Measurements from ENCODE around the gene C1orf226. TPM values are rescaled to one million over a fixed set of nuclear protein-coding genes. Genes with fewer than 3 reads are reported as not detected.

Gene C1orf226
- total and polyA plus RNA-seq, 2 of the 4 experiments (the other 2 are of a cell fraction) = under 0.01 to 0.10 TPM

- Histone ChIP-seq H3K23ac (ENCODE audit: low read depth, low read length) (no peak overlapping the region), H4K91ac (ENCODE audit: insufficient read depth, low read depth, low read length) (no peak overlapping the region), H4K8ac (ENCODE audit: low read depth in 2 of 2, low read length in 2 of 2) (no peak overlapping the region), H2BK5ac (ENCODE audit: low read depth, low read length, poor library complexity, severe bottlenecking) (no peak overlapping the region), H3K4ac (ENCODE audit: low read depth, low read length) (no peak overlapping the region), H3K27ac (ENCODE audit: insufficient read depth, low read length) (no peak overlapping the region), H3K4me2 (ENCODE audit: low read depth, low read length) (no peak overlapping the region), H2AK5ac (ENCODE audit: low read depth, low read length) (no peak overlapping the region), H3K9me3 (ENCODE audit: control insufficient read depth, insufficient read depth, low read length) (no peaks in the 10 kb centered on the region), H2AK9ac (replicated peaks; ENCODE audit: low read depth, low read length, poor library complexity) (no peak overlapping the region), H2BK20ac (ENCODE audit: low read depth, low read length) (no peak overlapping the region), H3K27me3 (ENCODE audit: control insufficient read depth, insufficient read depth, low read length) (peaks cover 36% of the 10 kb centered on the region), H2BK15ac (ENCODE audit: low read depth, low read length) (no peak overlapping the region), H3K9me1 (ENCODE audit: insufficient read depth, low read length) (no peaks in the 10 kb centered on the region), H4K20me1 (ENCODE audit: insufficient read depth, low read length) (no peaks in the 10 kb centered on the region), H3K4me3 (ENCODE audit: insufficient read depth, low read depth, low read length) (no peak overlapping the region), H3K79me1 (ENCODE audit: low read depth in 1 of 2, low read length in 2 of 2) (no peaks in the 10 kb centered on the region), H3K14ac (replicated peaks; ENCODE audit: low read depth, low read length) (no peak overlapping the region), H3K36me3 (ENCODE audit: control insufficient read depth, insufficient read depth, low read length) (no peaks in the 10 kb centered on the region), H3K4me1 (ENCODE audit: control insufficient read depth, insufficient read depth, low read length) (no peaks in the 10 kb centered on the region; the same call in 1 of the 2 replicates), H4K5ac (ENCODE audit: low read depth, low read length) (no peak overlapping the region), H2AFZ (replicated peaks; ENCODE audit: low read length, poor library complexity) (no peak overlapping the region), H3K9ac (ENCODE audit: low read depth, low read length) (no peak overlapping the region), H3K56ac (ENCODE audit: extremely low read depth, insufficient read depth, low read length) (no peak overlapping the region), H2BK120ac (ENCODE audit: low read depth, low read length) (no peak overlapping the region), H3K18ac (ENCODE audit: low read depth, low read length) (no peak overlapping the region)
- intact Hi-C loops (cut with micrococcal nuclease) (no loop called here), in situ Hi-C loops (cut with MboI; ENCODE audit: low sequenced_read_pairs) (no loop called here), dilution Hi-C loops (cut with HindIII; ENCODE audit: low sequenced_read_pairs, unreplicated experiment) (no loop called here)
- ChIA-PET POLR2A (ENCODE audit: unreplicated experiment) (no interaction called here), CTCF (no interaction called here)
- WGBS, 2 experiments (ENCODE audit: extremely low coverage in 2 of 2, insufficient read length in 1 of 2) = no CpG with 5 or more reads among the region's 10 CpGs
- no TSS peak for BruUV-seq (replicated peaks)
- TF ChIP-seq FOS (IDR thresholded peaks at IDR 0.05; ENCODE audit: low read depth, low read length) = no peak
- TF ChIP-seq NFE2L2 (IDR thresholded peaks at IDR 0.05; ENCODE audit: low read depth, low read length) = no peak
- no peak for TF ChIP-seq POLR2A (IDR thresholded peaks at IDR 0.05; ENCODE audit: low read depth, low read length)
- no peak for TF ChIP-seq CHD1 (IDR thresholded peaks at IDR 0.05; ENCODE audit: low read depth, low read length)
- no peak for TF ChIP-seq MAFK (IDR thresholded peaks at IDR 0.05; ENCODE audit: low read depth, low read length)
- no peak for TF ChIP-seq ELK1 (IDR thresholded peaks at IDR 0.05; ENCODE audit: borderline replicate concordance, low read depth, low read length)
- no peak for TF ChIP-seq RCOR1 (IDR thresholded peaks at IDR 0.05; ENCODE audit: insufficient replicate concordance, low read length)
- TF ChIP-seq RFX5 (IDR thresholded peaks at IDR 0.05; ENCODE audit: low read depth, low read length) = no peak
- no peak for TF ChIP-seq CTCF (conservative IDR thresholded peaks at IDR 0.05; ENCODE audit: low read depth, low read length)
- no peak for TF ChIP-seq RAD21 (IDR thresholded peaks at IDR 0.05; ENCODE audit: low read length)
- TF ChIP-seq MAZ (IDR thresholded peaks at IDR 0.05; ENCODE audit: borderline replicate concordance, low read depth, low read length) = no peak
- no peak for TF ChIP-seq CEBPB (IDR thresholded peaks at IDR 0.05; ENCODE audit: low read depth, low read length)
- TF ChIP-seq SMC3 (IDR thresholded peaks at IDR 0.05; ENCODE audit: low read depth, low read length) = no peak
- no peak for TF ChIP-seq BHLHE40 (IDR thresholded peaks at IDR 0.05; ENCODE audit: low read depth, low read length)
- TF ChIP-seq, protein P1, sequence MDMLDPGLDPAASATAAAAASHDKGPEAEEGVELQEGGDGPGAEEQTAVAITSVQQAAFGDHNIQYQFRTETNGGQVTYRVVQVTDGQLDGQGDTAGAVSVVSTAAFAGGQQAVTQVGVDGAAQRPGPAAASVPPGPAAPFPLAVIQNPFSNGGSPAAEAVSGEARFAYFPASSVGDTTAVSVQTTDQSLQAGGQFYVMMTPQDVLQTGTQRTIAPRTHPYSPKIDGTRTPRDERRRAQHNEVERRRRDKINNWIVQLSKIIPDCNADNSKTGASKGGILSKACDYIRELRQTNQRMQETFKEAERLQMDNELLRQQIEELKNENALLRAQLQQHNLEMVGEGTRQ (IDR thresholded peaks at IDR 0.05; ENCODE audit: low read depth, low read length) = no peak
- no peak for TF ChIP-seq MXI1 (IDR thresholded peaks at IDR 0.05; ENCODE audit: borderline replicate concordance, low read depth, low read length)
- DNase-seq = no peak
- ATAC-seq (ENCODE audit: low read depth) = no peak
These were observed 19.3 kb downstream of the C1orf226 start for GRCh38 chr1:162400790-162401355.

Data from IMR-90 (cell line).